Measurements from ENCODE around the gene SRRT. TPM values are rescaled to one million over a fixed set of nuclear protein-coding genes. Genes with fewer than 3 reads are reported as not detected.

Gene SRRT
- total and polyA plus RNA-seq, 8 donors: 45.2 to 184 (median 77.6) TPM

DNA sequence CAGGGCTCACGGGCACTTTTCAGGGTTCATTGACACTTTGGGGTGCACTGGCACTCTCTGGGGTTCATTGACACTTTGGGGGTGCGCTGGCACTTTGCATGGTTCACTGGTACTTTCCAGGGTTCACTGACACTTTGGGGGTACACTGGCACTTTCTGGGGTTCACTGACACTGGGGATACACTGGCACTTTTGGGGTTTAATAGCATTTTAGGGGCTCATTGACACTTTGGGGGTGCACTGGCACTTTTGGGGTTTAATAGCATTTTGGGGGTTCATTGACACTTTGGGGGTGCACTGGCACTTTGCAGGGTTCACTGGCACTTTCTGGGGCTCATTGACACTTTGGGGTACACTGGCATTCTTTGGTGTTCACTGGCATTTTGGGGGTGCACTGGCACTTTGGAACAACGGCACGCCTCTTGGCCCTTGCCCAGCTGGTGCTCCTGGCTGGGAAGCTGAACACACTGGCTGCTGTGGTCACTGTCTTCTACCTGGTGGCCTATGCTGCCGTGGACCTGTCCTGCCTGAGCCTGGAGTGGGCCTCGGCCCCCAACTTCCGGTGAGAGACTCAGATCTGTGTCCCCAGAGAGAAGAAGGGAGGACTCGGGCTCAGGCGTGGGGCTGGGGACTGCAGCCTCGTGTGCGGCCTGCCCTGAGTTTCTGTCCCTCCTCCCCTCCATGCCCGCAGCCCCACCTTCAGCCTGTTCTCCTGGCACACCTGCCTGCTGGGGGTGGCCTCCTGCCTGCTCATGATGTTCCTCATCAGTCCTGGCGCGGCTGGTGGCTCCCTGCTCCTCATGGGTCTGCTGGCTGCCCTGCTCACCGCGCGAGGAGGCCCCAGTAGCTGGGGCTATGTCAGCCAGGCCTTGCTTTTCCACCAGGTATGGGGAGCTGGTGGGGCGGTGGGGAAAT, 13.9 kb upstream of the SRRT start:
- TF ChIP-seq POLR2AphosphoS5 (IDR thresholded peaks at IDR 0.05): no peak
- TF ChIP-seq, protein P1, sequence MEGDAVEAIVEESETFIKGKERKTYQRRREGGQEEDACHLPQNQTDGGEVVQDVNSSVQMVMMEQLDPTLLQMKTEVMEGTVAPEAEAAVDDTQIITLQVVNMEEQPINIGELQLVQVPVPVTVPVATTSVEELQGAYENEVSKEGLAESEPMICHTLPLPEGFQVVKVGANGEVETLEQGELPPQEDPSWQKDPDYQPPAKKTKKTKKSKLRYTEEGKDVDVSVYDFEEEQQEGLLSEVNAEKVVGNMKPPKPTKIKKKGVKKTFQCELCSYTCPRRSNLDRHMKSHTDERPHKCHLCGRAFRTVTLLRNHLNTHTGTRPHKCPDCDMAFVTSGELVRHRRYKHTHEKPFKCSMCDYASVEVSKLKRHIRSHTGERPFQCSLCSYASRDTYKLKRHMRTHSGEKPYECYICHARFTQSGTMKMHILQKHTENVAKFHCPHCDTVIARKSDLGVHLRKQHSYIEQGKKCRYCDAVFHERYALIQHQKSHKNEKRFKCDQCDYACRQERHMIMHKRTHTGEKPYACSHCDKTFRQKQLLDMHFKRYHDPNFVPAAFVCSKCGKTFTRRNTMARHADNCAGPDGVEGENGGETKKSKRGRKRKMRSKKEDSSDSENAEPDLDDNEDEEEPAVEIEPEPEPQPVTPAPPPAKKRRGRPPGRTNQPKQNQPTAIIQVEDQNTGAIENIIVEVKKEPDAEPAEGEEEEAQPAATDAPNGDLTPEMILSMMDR (IDR thresholded peaks at IDR 0.05): no peak
- TF ChIP-seq POLR2A (IDR thresholded peaks at IDR 0.05): no peak
- no peak for TF ChIP-seq EP300 (IDR thresholded peaks at IDR 0.05)
- Histone ChIP-seq H3K4me3 (no peak overlapping the region), H3K36me3 (peaks cover 17 to 62% (median 57%) of the 10 kb centered on the region in 4 donors), H3K4me1 (peaks cover 9 to 21% (median 20%) of the 10 kb centered on the region in 4 donors), H3K27ac (no peak overlapping the region), H3K9me3 (no peaks in the 10 kb centered on the region), H3K27me3 (no peaks in the 10 kb centered on the region)
- intact Hi-C loops (cut with DNase I; ENCODE audit: low total_unique reads): no loop called here
- no peak for DNase-seq
- WGBS, 5 donors: 87 to 97% (median 93%) methylated on average over 16 to 18 of the region's 18 CpGs

DNA sequence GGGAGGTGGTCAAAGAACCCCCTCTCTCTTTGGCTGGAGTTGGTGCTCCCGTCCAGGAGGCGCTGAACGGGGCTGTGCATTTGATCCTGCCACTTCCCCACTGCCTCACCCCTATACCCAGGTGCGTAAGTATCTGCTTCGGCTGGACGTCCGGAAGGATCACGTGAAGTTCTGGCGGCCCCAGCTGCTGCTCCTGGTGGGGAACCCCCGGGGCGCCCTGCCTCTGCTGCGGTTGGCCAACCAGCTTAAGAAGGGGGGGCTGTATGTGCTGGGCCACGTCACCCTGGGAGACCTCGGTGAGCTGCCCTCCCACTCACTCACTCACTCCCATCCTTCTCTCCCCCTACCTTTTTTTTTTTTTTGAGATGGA, 13.3 kb upstream of the SRRT start:
- H3K36me3 ChIP-seq: peaks cover 17 to 61% (median 55%) of the 10 kb centered on the region in 4 donors
- DNase-seq: no peak
- WGBS, 5 donors: 92 to 97% (median 94%) methylated on average over 13 to 14 of the region's 14 CpGs
- no peak overlapping the region for H3K4me3 ChIP-seq
- no peaks in the 10 kb centered on the region for H3K9me3 ChIP-seq
- no peak overlapping the region for H3K27ac ChIP-seq
- TF ChIP-seq, protein P1 (IDR thresholded peaks at IDR 0.05): no peak
- TF ChIP-seq EP300 (IDR thresholded peaks at IDR 0.05) (no peak), POLR2AphosphoS5 (IDR thresholded peaks at IDR 0.05) (no peak), POLR2A (IDR thresholded peaks at IDR 0.05) (no peak)
- peaks cover 15 to 28% (median 26%) of the 10 kb centered on the region in 4 donors for H3K4me1 ChIP-seq
- intact Hi-C loops (cut with DNase I; ENCODE audit: low total_unique reads): no loop called here
- H3K27me3 ChIP-seq: no peaks in the 10 kb centered on the region

DNA sequence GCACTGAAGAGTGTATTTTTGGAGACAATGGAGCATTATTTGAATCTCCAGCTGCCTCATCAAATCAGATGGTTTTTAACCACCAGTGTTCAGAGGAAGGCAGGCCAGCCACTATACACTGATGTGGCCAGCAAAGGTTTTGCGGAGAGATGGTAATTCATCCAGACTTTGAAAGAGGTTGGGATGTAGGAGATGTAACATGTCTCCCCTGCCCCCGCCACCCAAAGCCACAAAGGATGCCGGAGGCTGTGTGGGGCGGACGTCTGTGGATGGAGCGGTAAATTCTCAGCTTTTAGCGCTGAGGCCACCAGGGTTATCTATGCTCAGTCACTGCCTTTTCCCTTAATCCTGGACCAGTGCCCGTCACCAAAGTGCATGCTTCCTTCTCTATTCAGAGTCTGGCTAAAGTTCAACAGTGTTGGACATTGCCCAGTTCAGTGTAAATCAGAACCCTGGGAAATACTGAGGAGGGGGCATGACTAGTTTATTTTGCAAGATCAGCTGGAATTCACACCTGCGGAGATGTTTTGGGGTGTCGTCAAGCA, 11.4 kb upstream of the SRRT start:
- no peaks in the 10 kb centered on the region for H3K9me3 ChIP-seq
- intact Hi-C loops (cut with DNase I; ENCODE audit: low total_unique reads): no loop called here
- H3K4me1 ChIP-seq: peaks cover 31 to 46% (median 44%) of the 10 kb centered on the region in 4 donors
- DNase-seq: peak; percentile 51 to 76
- TF ChIP-seq, protein P1 (IDR thresholded peaks at IDR 0.05): no peak
- no peak for TF ChIP-seq POLR2A (IDR thresholded peaks at IDR 0.05)
- TF ChIP-seq POLR2AphosphoS5 (IDR thresholded peaks at IDR 0.05): no peak
- TF ChIP-seq EP300 (IDR thresholded peaks at IDR 0.05): no peak
- H3K27ac ChIP-seq: peak overlapping the region in 1 of 5 donors; percentile 20
- H3K4me3 ChIP-seq: no peak overlapping the region
- peaks cover 17 to 44% (median 42%) of the 10 kb centered on the region in 4 donors for H3K36me3 ChIP-seq
- 22 to 46% (median 39%) methylated on average over 10 of the region's 10 CpGs for WGBS, 5 donors
- H3K27me3 ChIP-seq: no peaks in the 10 kb centered on the region

DNA sequence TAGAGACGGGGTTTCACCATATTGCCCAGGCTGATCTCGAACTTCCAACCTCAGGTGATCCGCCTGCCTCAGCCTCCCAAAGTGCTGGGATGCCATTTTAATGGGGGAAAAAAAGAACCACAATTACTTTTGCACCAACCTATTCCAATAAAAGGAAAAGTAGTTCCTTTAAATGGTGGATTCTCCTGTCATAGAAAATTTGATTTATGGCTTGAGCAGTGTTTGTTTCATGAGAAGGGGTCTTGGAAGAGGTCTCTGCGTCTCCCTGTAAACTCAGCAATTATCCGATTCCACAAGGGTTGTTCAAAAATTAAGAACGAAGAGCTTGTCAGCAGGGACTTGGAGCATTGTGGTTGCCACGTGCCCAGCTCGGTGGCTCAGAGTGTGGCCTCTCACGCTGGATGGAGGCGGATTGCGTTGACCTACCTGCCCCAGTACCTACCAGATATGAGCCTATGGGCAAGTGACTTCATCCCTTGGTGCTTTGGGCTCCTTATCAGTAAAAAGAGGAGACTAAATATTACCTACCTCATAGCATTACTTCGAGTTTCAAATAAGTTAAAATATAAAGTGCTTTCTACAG, 10.5 kb upstream of the SRRT start:
- TF ChIP-seq, protein P1 (IDR thresholded peaks at IDR 0.05): no peak
- TF ChIP-seq POLR2A (IDR thresholded peaks at IDR 0.05) (no peak), EP300 (IDR thresholded peaks at IDR 0.05) (no peak), POLR2AphosphoS5 (IDR thresholded peaks at IDR 0.05) (no peak)
- H3K36me3 ChIP-seq: peaks cover 17 to 35% (median 34%) of the 10 kb centered on the region in 4 donors
- peaks cover 39 to 55% (median 51%) of the 10 kb centered on the region in 4 donors for H3K4me1 ChIP-seq
- no peak for DNase-seq
- intact Hi-C loops (cut with DNase I; ENCODE audit: low total_unique reads): no loop called here
- H3K27ac ChIP-seq: peak overlapping the region in 1 of 5 donors; percentile 24
- 81 to 90% (median 88%) methylated on average over 12 of the region's 12 CpGs for WGBS, 5 donors
- no peaks in the 10 kb centered on the region for H3K27me3 ChIP-seq
- H3K4me3 ChIP-seq: no peak overlapping the region
- H3K9me3 ChIP-seq: no peaks in the 10 kb centered on the region
